K562 (cell line): Measurements from ENCODE around the gene ARPC4. TPM values are rescaled to one million over a fixed set of nuclear protein-coding genes. Genes with fewer than 3 reads are reported as not detected.

Experiments
- DNMT1 ChIP-seq: fragments of 450-650 bp; IDR thresholded peaks from 2 replicates; pipeline ENCODE4 v1.6.1; 2016; ENCODE audit warnings: antibody characterized with exemption, mild to moderate bottlenecking
- ETV5 ChIP-seq: sonication (generic); formaldehyde crosslinking; IDR thresholded peaks from 2 replicates; pipeline ENCODE4 v1.4.0; 2020; ENCODE audit warnings: low read depth, mild to moderate bottlenecking, missing genetic modification reagents
- HEY1 ChIP-seq: fragments of 250-450 bp; sonication (Bioruptor Pico); IDR thresholded peaks from 2 replicates; pipeline ENCODE4 v1.5.0; 2020; ENCODE audit warnings: mild to moderate bottlenecking, moderate library complexity, borderline replicate concordance
- MAFF ChIP-seq: IDR thresholded peaks from 2 replicates; pipeline ENCODE4 v1.6.1; 2012; ENCODE audit warnings: low read length, improper control_type of control experiment
- MCM5 ChIP-seq: fragments of 450-650 bp; IDR thresholded peaks from 2 replicates; pipeline ENCODE4 v1.6.1; 2016; ENCODE audit warnings: low read depth
- MYNN ChIP-seq, 2 experiments: sonication (generic); formaldehyde crosslinking in 1 of 2; IDR thresholded peaks; 2 replicates each; pipeline versions ENCODE4 v1.5.0 to v1.6.1; 2016 to 2020; ENCODE audit warnings: antibody characterized with exemption in 1 of 2, missing genetic modification reagents in 1 of 2
- POLR2G ChIP-seq: fragments of 200-400 bp; formaldehyde crosslinking; IDR thresholded peaks from 2 replicates; pipeline ENCODE4 v1.6.1; 2017; ENCODE audit warnings: low read depth, mild to moderate bottlenecking, antibody characterized with exemption, low read length, moderate library complexity
- POU5F1 ChIP-seq: fragments of 150-350 bp; IDR thresholded peaks from 2 replicates; pipeline ENCODE4 v1.6.1; 2014; ENCODE audit warnings: borderline replicate concordance, low read length, low read depth, mild to moderate bottlenecking; ENCODE audit not compliant: partially characterized antibody
- RBM22 ChIP-seq: fragments of 200-400 bp; formaldehyde crosslinking; IDR thresholded peaks from 2 replicates; pipeline ENCODE4 v1.6.1; 2018; ENCODE audit warnings: low read length, low read depth; ENCODE audit not compliant: poor library complexity, severe bottlenecking
- RBM39 ChIP-seq: fragments of 200-400 bp; formaldehyde crosslinking; optimal IDR thresholded peaks from 2 replicates; pipeline ENCODE3; 2018; ENCODE audit warnings: low read depth, low read length
- RFX7 ChIP-seq: fragments of 250-450 bp; sonication (Bioruptor Pico); IDR thresholded peaks from 2 replicates; pipeline ENCODE4 v1.5.1; 2021; ENCODE audit warnings: mild to moderate bottlenecking
- TBP ChIP-seq: optimal IDR thresholded peaks from 2 replicates; pipeline ENCODE3; 2011; ENCODE audit warnings: low read depth, low read length, improper control_type of control experiment
- TCFL5 ChIP-seq: fragments of 250-450 bp; sonication (Bioruptor Pico); conservative IDR thresholded peaks from 2 replicates; pipeline ENCODE4 v1.6.1; 2021; ENCODE audit warnings: mild to moderate bottlenecking, moderate library complexity, matching md5 sums
- TEAD2 ChIP-seq: fragments of 450-650 bp; IDR thresholded peaks from 2 replicates; pipeline ENCODE4 v1.6.1; 2016; ENCODE audit warnings: missing genetic modification characterization, control low read depth, missing compliant biosample characterization
- XRCC3 ChIP-seq: fragments of 450-650 bp; IDR thresholded peaks from 2 replicates; pipeline ENCODE4 v1.6.1; 2017; ENCODE audit warnings: mild to moderate bottlenecking, moderate library complexity
- XRCC4 ChIP-seq: IDR thresholded peaks from one replicate; pipeline ENCODE4 v1.6.1; 2011; ENCODE audit not compliant: insufficient read depth, insufficient read length; ENCODE audit errors: extremely low read depth
- YY1 ChIP-seq, 3 experiments: IDR thresholded peaks; 2 replicates each; pipeline ENCODE4 v1.6.1; 2011; ENCODE audit warnings: low read length in 2 of 3, mild to moderate bottlenecking in 2 of 3, moderate library complexity in 2 of 3, borderline replicate concordance in 1 of 3, control low read depth in 1 of 3, low read depth in 1 of 3; ENCODE audit not compliant: insufficient read depth in 3 of 3, insufficient replicate concordance in 2 of 3, control insufficient read depth in 1 of 3, insufficient read length in 1 of 3; ENCODE audit errors: extremely low read depth in 1 of 3
- ZNF232 ChIP-seq: sonication (generic); formaldehyde crosslinking; IDR thresholded peaks from 2 replicates; pipeline ENCODE4 v1.8.0; 2022; ENCODE audit warnings: mild to moderate bottlenecking, missing genetic modification reagents
- ZNF384 ChIP-seq: IDR thresholded peaks from 2 replicates; pipeline ENCODE4 v1.6.1; 2012; ENCODE audit warnings: low read depth, low read length, improper control_type of control experiment
- ZNF707 ChIP-seq: fragments of 250-450 bp; sonication (Bioruptor Pico); conservative IDR thresholded peaks from 2 replicates; pipeline ENCODE4 v1.8.0; 2022; ENCODE audit warnings: inconsistent platforms, mild to moderate bottlenecking, moderate library complexity
- ZNF780A ChIP-seq: fragments of 250-450 bp; sonication (Bioruptor Pico); IDR thresholded peaks from 2 replicates; pipeline ENCODE4 v1.5.0; 2021; ENCODE audit warnings: mild to moderate bottlenecking
- ZSCAN29 ChIP-seq: fragments of 450-650 bp; IDR thresholded peaks from 2 replicates; pipeline ENCODE4 v1.6.1; 2017
- polyA plus RNA-seq, 8 experiments: library from polyadenylated mRNA; depleted of rRNA in 4 of 8; stranded (reverse) in 5 of 8; unstranded in 3 of 8; fragments of >200 nt; fragmentation: Nextera tagmentation in 2 of 8; fragmentation: Illumina TruSeq in 1 of 8; extraction: Ambion mirVana in 2 of 8; extraction: Trizol in 1 of 8; gene quantifications; 2 replicates each; pipeline versions ENCODE4 v1.2.1 to v1.2.3, GENCODE V29; 2011 to 2014; ENCODE audit warnings: inconsistent platforms in 1 of 8, missing spikeins in 1 of 8
- total RNA-seq, 7 experiments: library from RNA; depleted of rRNA in 6 of 7; stranded (reverse); fragments of >200 nt in 6 of 7; fragmentation: Illumina TruSeq in 2 of 7; extraction: Trizol in 2 of 7; gene quantifications; 2 replicates each; pipeline versions ENCODE4 v1.2.1 to v1.2.3, GENCODE V29; 2011 to 2021; ENCODE audit warnings: low replicate concordance in 1 of 7
- TF ChIP-seq, protein P1 (sequence below): fragments of 250-450 bp; sonication (Bioruptor Pico); IDR thresholded peaks from 2 replicates; pipeline ENCODE4 v1.4.0; 2020
- TF ChIP-seq, protein P2 (sequence below): fragments of 250-450 bp; sonication (Bioruptor Pico); IDR thresholded peaks from 2 replicates; pipeline ENCODE4 v1.9.0; 2021; ENCODE audit warnings: mild to moderate bottlenecking
- TF ChIP-seq, protein P3 (sequence below): fragments of 450-650 bp; IDR thresholded peaks from 2 replicates; pipeline ENCODE4 v1.6.1; 2016
- TF ChIP-seq, protein P4 (sequence below): IDR thresholded peaks from 2 replicates; pipeline ENCODE4 v1.6.1; 2011; ENCODE audit not compliant: insufficient read length; ENCODE audit errors: extremely low read depth

Gene ARPC4
- total and polyA plus RNA-seq, 9 of the 15 experiments (the other 6 are each of a cell fraction or from before 2014, with no cell fraction given): 20.1 to 153 (median 119) TPM

DNA sequence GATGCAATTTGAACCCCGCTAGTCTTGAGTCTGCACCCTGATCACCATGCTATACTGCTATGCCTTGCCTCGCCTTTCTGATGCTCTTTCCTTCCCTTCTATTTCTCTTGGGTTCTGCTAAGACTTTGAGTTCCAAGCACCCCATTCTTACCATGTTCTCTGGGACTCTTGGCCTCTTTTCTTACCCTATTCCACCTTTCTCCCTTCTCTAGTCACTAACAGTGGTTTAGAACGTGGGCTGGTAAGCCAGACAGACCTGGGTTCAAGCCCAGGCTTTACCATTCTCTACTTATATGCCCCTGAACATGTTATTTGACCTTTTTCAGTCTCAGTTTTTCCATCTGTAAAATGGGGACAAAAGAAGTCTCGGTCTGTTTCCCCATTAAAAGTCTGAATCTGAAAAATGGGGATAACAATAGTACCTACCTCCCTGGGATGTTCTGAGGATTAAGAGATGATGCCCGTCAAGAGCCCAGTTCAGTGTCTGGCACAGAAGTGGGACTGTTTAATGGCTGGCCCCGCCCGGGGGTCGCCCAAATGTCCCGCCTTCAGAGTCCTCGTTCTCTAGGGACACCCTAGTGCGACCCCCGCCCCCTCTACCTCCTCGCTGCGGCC is 985 bp upstream of the ARPC4 start (continued):
- TF ChIP-seq ZNF384: no peak
- no peak for TF ChIP-seq MAFF
- TF ChIP-seq TCFL5 (CRISPR knock-in tag): no peak
- no peak for TF ChIP-seq MCM5
- TF ChIP-seq DNMT1: 0 out of 2 replicates have a peak, but pooled peaks have one; percentile 47
- TF ChIP-seq, protein P1, sequence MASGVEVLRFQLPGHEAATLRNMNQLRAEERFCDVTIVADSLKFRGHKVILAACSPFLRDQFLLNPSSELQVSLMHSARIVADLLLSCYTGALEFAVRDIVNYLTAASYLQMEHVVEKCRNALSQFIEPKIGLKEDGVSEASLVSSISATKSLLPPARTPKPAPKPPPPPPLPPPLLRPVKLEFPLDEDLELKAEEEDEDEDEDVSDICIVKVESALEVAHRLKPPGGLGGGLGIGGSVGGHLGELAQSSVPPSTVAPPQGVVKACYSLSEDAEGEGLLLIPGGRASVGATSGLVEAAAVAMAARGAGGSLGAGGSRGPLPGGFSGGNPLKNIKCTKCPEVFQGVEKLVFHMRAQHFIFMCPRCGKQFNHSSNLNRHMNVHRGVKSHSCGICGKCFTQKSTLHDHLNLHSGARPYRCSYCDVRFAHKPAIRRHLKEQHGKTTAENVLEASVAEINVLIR: no peak
- TF ChIP-seq, protein P2, sequence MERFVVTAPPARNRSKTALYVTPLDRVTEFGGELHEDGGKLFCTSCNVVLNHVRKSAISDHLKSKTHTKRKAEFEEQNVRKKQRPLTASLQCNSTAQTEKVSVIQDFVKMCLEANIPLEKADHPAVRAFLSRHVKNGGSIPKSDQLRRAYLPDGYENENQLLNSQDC (CRISPR knock-in tag): no peak
- TF ChIP-seq ETV5: no peak
- no peak for TF ChIP-seq RBM22
- TF ChIP-seq TBP: no peak
- TF ChIP-seq TEAD2 (tag): no peak
- TF ChIP-seq ZNF707 (CRISPR knock-in tag): no peak
- 0 out of 2 replicates have a peak, but pooled peaks have one; percentile 46 for TF ChIP-seq ZNF780A (CRISPR knock-in tag)
- TF ChIP-seq RBM39: no peak
- TF ChIP-seq ZNF232 (CRISPR knock-in tag): no peak
- no peak for TF ChIP-seq POLR2G
- no peak for TF ChIP-seq RFX7 (CRISPR knock-in tag)
- TF ChIP-seq, protein P3, sequence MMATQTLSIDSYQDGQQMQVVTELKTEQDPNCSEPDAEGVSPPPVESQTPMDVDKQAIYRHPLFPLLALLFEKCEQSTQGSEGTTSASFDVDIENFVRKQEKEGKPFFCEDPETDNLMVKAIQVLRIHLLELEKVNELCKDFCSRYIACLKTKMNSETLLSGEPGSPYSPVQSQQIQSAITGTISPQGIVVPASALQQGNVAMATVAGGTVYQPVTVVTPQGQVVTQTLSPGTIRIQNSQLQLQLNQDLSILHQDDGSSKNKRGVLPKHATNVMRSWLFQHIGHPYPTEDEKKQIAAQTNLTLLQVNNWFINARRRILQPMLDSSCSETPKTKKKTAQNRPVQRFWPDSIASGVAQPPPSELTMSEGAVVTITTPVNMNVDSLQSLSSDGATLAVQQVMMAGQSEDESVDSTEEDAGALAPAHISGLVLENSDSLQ: no peak; the same call in 1 of the 2 replicates
- TF ChIP-seq XRCC3: no peak
- no peak for TF ChIP-seq ZSCAN29
- TF ChIP-seq MYNN (IDR thresholded peaks at IDR 0.05): no peak
- no peak for TF ChIP-seq MYNN (CRISPR knock-in tag; IDR thresholded peaks at IDR 0.05)
- no peak for TF ChIP-seq HEY1 (CRISPR knock-in tag)
- peak in 1 of 3 experiments; percentile 27 for TF ChIP-seq YY1 (IDR thresholded peaks at IDR 0.05; ENCODE audit: borderline replicate concordance in 1 of 3, control insufficient read depth in 1 of 3, extremely low read depth in 1 of 3, insufficient read depth in 3 of 3, insufficient read length in 1 of 3, insufficient replicate concordance in 2 of 3, low read depth in 1 of 3, low read length in 2 of 3)
- TF ChIP-seq XRCC4: no peak
- TF ChIP-seq POU5F1: no peak
- TF ChIP-seq, protein P4, sequence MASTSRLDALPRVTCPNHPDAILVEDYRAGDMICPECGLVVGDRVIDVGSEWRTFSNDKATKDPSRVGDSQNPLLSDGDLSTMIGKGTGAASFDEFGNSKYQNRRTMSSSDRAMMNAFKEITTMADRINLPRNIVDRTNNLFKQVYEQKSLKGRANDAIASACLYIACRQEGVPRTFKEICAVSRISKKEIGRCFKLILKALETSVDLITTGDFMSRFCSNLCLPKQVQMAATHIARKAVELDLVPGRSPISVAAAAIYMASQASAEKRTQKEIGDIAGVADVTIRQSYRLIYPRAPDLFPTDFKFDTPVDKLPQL: peak; percentile 18
